HL-60 (cell line): ENCODE data around the gene LAMA2.

ENCODE experiments used
- DNase-seq, 2 experiments: peaks; one replicate each; pipeline ENCODE4 v3.0.0-alpha.2; 2010 to 2020; ENCODE audit warnings: low read depth in 1 of 2, low spot score in 1 of 2
- H3K27ac ChIP-seq: fragments of 250-450 bp; sonication (Bioruptor Pico); replicated peaks from 2 replicates; pipeline ENCODE4 v1.5.1; 2020; ENCODE audit warnings: mild to moderate bottlenecking, moderate library complexity
- H3K27me3 ChIP-seq: fragments of 250-450 bp; sonication (Bioruptor Pico); 2 replicates; pipeline ENCODE4 v1.5.1; 2021; ENCODE audit warnings: mild to moderate bottlenecking, moderate library complexity; ENCODE audit not compliant: insufficient read depth, poor library complexity, severe bottlenecking
- H3K4me3 ChIP-seq: replicated peaks from 2 replicates; pipeline ENCODE4 v1.5.1; 2011; ENCODE audit warnings: mild to moderate bottlenecking, control low read depth, low read length; ENCODE audit not compliant: insufficient read depth
- CTCF ChIP-seq: IDR thresholded peaks from one replicate; pipeline ENCODE4 v1.5.1; 2011; ENCODE audit warnings: low read length, control low read depth, inconsistent platforms; ENCODE audit not compliant: insufficient read depth
- GABPA ChIP-seq: IDR thresholded peaks from 2 replicates; pipeline ENCODE4 v1.6.1; 2012; ENCODE audit warnings: low read depth
- POLR2AphosphoS5 ChIP-seq: IDR thresholded peaks from 2 replicates; pipeline ENCODE4 v1.6.1; 2012; ENCODE audit warnings: low read depth
- REST ChIP-seq: IDR thresholded peaks from 2 replicates; pipeline ENCODE4 v1.6.1; 2012; ENCODE audit warnings: low read depth; ENCODE audit not compliant: insufficient replicate concordance
- SPI1 ChIP-seq: IDR thresholded peaks from 2 replicates; pipeline ENCODE4 v1.6.1; 2012; ENCODE audit warnings: low read depth, mild to moderate bottlenecking, borderline replicate concordance

LAMA2 gene

GRCh38 chr6:129402244-129402643 lies 519.3 kb downstream of the LAMA2 start:
- no peaks in the 10 kb centered on the region for H3K27me3 ChIP-seq
- no peak overlapping the region for H3K4me3 ChIP-seq
- no peak for TF ChIP-seq GABPA
- TF ChIP-seq SPI1 = no peak
- no peak for DNase-seq
- no peak overlapping the region for H3K27ac ChIP-seq

- TF ChIP-seq REST (no peak), GABPA (no peak), POLR2AphosphoS5 (no peak), SPI1 (no peak), CTCF (no peak)
- Histone ChIP-seq H3K27ac (no peak overlapping the region), H3K4me3 (no peak overlapping the region), H3K27me3 (no peaks in the 10 kb centered on the region)
- no peak for DNase-seq
Observed at GRCh38 chr6:129411092-129411491, 528.2 kb downstream of the LAMA2 start.

- TF ChIP-seq SPI1 (no peak), CTCF (no peak), POLR2AphosphoS5 (no peak), GABPA (no peak), REST (no peak)
- Histone ChIP-seq H3K27me3 (no peaks in the 10 kb centered on the region), H3K27ac (no peak overlapping the region), H3K4me3 (no peak overlapping the region)
- no peak for DNase-seq
Observed at GRCh38 chr6:129416337-129416990, 533.5 kb downstream of the LAMA2 start.

GRCh38 chr6:129417416-129418086 lies 534.6 kb downstream of the LAMA2 start:
- no peaks in the 10 kb centered on the region for H3K27me3 ChIP-seq
- H3K4me3 ChIP-seq = no peak overlapping the region
- DNase-seq = no peak
- no peak overlapping the region for H3K27ac ChIP-seq
- TF ChIP-seq POLR2AphosphoS5 (no peak), GABPA (no peak), CTCF (no peak), SPI1 (no peak), REST (no peak)
